Measurements from ENCODE around the gene SLC5A9. TPM values are rescaled to one million over a fixed set of nuclear protein-coding genes. Genes with fewer than 3 reads are reported as not detected.
A peak's percentile ranks its signal among the peaks of the same experiment; 100 is the strongest.

Gene SLC5A9
- total RNA-seq, 3 donors from 2014 or later = 0.73 to 3.0 (median 2.4) TPM

GRCh38 chr1:48245106-48245505 is 22.6 kb downstream of the SLC5A9 start:
- Histone ChIP-seq H3K4me1 (ENCODE audit: low read depth) (peaks cover 12% of the 10 kb centered on the region), H3K4me3 (no peak overlapping the region), H3K36me3 (ENCODE audit: low read depth) (no peaks in the 10 kb centered on the region), H3K9me3 (no peaks in the 10 kb centered on the region)
- ATAC-seq = peak; percentile 39
- intact Hi-C loops (cut with DNase I, micrococcal nuclease) = no loop called here
- no peak for DNase-seq
- no peak for TF ChIP-seq CTCF (IDR thresholded peaks at IDR 0.05)

- intact Hi-C loops (cut with DNase I, micrococcal nuclease) = no loop called here
- no peaks in the 10 kb centered on the region for H3K36me3 ChIP-seq (ENCODE audit: low read depth)
These were observed 24.2 kb downstream of the SLC5A9 start for GRCh38 chr1:48246727-48247126.

GRCh38 chr1:48248356-48248755 is 25.8 kb downstream of the SLC5A9 start:
- H3K4me1 ChIP-seq (ENCODE audit: low read depth) = peaks cover 17% of the 10 kb centered on the region
- no peaks in the 10 kb centered on the region for H3K9me3 ChIP-seq
- no peak overlapping the region for H3K4me3 ChIP-seq
- intact Hi-C loops (cut with DNase I, micrococcal nuclease) = no loop called here
- no peak for TF ChIP-seq CTCF (IDR thresholded peaks at IDR 0.05)
- H3K36me3 ChIP-seq (ENCODE audit: low read depth) = no peaks in the 10 kb centered on the region
- DNase-seq (no peak), ATAC-seq (no peak)

More at GRCh38 chr1:48246727-48247126, 24.2 kb downstream of the SLC5A9 start:
- H3K4me1 ChIP-seq (ENCODE audit: low read depth) = peaks cover 17% of the 10 kb centered on the region
- no peak overlapping the region for H3K4me3 ChIP-seq
- DNase-seq (peak; percentile 87 to 89 (median 88)), ATAC-seq (peak; percentile 93)
- TF ChIP-seq CTCF (IDR thresholded peaks at IDR 0.05) = no peak
- H3K9me3 ChIP-seq = no peaks in the 10 kb centered on the region

- H3K36me3 ChIP-seq (ENCODE audit: low read depth) = no peaks in the 10 kb centered on the region
- intact Hi-C loops (cut with DNase I, micrococcal nuclease) = no loop called here
- TF ChIP-seq CTCF (IDR thresholded peaks at IDR 0.05) = no peak
- peaks cover 17% of the 10 kb centered on the region for H3K4me1 ChIP-seq (ENCODE audit: low read depth)
- H3K4me3 ChIP-seq = no peak overlapping the region
- H3K9me3 ChIP-seq = no peaks in the 10 kb centered on the region
- DNase-seq (no peak), ATAC-seq (peak; percentile 40)
These were observed 27.4 kb downstream of the SLC5A9 start for GRCh38 chr1:48249868-48250267.

GRCh38 chr1:48250572-48250971 is 28.1 kb downstream of the SLC5A9 start:
- intact Hi-C loops (cut with DNase I, micrococcal nuclease) = no loop called here
- peak in 2 of 3 donors; percentile 49 to 54 for DNase-seq
- ATAC-seq = peak; percentile 48

More at GRCh38 chr1:48250572-48250971, 28.1 kb downstream of the SLC5A9 start:
- TF ChIP-seq CTCF (IDR thresholded peaks at IDR 0.05) = no peak
- Histone ChIP-seq H3K9me3 (no peaks in the 10 kb centered on the region), H3K36me3 (ENCODE audit: low read depth) (no peaks in the 10 kb centered on the region), H3K4me1 (ENCODE audit: low read depth) (peaks cover 17% of the 10 kb centered on the region), H3K4me3 (no peak overlapping the region)

Measured in mucosa of descending colon (tissue), 3 donors.